A673 (cell line): ENCODE results near the gene FRMPD4. TPM values are rescaled to one million over a fixed set of nuclear protein-coding genes. Genes with fewer than 3 reads are reported as not detected.

Experiments used
- BruUV-seq: library from RNA; stranded (reverse); fragments of 400-500 nt; replicated peaks from 2 replicates; lab custom pipeline; 2021; lab: Mats Ljungman, UMichigan
- CTCF ChIA-PET: fragments of 300-600 bp; sonication (Branson Sonifier 250); formaldehyde crosslinking; loops from one replicate; lab custom pipeline; 2022; ENCODE audit warnings: antibody characterized with exemption; lab: Charles Lee
- POLR2A ChIA-PET: fragments of 300-600 bp; sonication (Branson Sonifier 250); formaldehyde crosslinking; loops from one replicate; lab custom pipeline; 2022; ENCODE audit warnings: antibody characterized with exemption; ENCODE audit not compliant: low non-redundant PET; lab: Charles Lee
- DNase-seq: peaks from one replicate; pipeline ENCODE4 v3.0.0-alpha.2; 2015; ENCODE audit warnings: low spot score
- H3K27ac ChIP-seq: fragments of 200-600 bp; sonication (generic); 2 replicates; pipeline ENCODE4 v1.5.1; 2016; ENCODE audit warnings: mixed run types, low read depth, mild to moderate bottlenecking, mixed read lengths, antibody characterized with exemption, low read length; ENCODE audit not compliant: poor library complexity, severe bottlenecking
- H3K27me3 ChIP-seq: fragments of 200-600 bp; sonication (generic); replicated peaks from 2 replicates; pipeline ENCODE4 v1.6.1; 2017; ENCODE audit warnings: mixed run types, low read depth, mild to moderate bottlenecking, mixed read lengths, antibody characterized with exemption, low read length; ENCODE audit not compliant: insufficient read depth, poor library complexity
- H3K36me3 ChIP-seq: fragments of 200-600 bp; sonication (generic); 2 replicates; pipeline ENCODE4 v1.6.1; 2016; ENCODE audit warnings: mixed run types, mild to moderate bottlenecking, mixed read lengths, antibody characterized with exemption, low read length; ENCODE audit not compliant: insufficient read depth, poor library complexity, severe bottlenecking
- H3K4me1 ChIP-seq: fragments of 200-600 bp; sonication (generic); 2 replicates; pipeline ENCODE4 v1.6.1; 2017; ENCODE audit warnings: mixed run types, mild to moderate bottlenecking, mixed read lengths, antibody characterized with exemption, low read length; ENCODE audit not compliant: insufficient read depth, poor library complexity, severe bottlenecking
- H3K4me3 ChIP-seq: fragments of 200-600 bp; sonication (generic); 2 replicates; pipeline ENCODE4 v1.5.1; 2016; ENCODE audit warnings: low read depth, mixed run types, mild to moderate bottlenecking, mixed read lengths, low read length; ENCODE audit not compliant: poor library complexity, severe bottlenecking
- H3K9me3 ChIP-seq: fragments of 200-600 bp; sonication (generic); 2 replicates; pipeline ENCODE4 v1.6.1; 2016; ENCODE audit warnings: mixed run types, low read depth, mild to moderate bottlenecking, mixed read lengths, antibody characterized with exemption, low read length; ENCODE audit not compliant: poor library complexity, severe bottlenecking
- EZH2 ChIP-seq: fragments of 200-600 bp; sonication (generic); IDR thresholded peaks from 2 replicates; pipeline ENCODE4 v1.6.1; 2017; ENCODE audit warnings: borderline replicate concordance, low read depth, mild to moderate bottlenecking, mixed read lengths, antibody characterized with exemption, low read length; ENCODE audit not compliant: poor library complexity, severe bottlenecking
- intact Hi-C: fragments of 100-400 bp; cut with micrococcal nuclease; formaldehyde crosslinking; loops from one replicate; pipeline ENCODE4 v1.10.0; 2022; ENCODE audit not compliant: unreplicated experiment
- total RNA-seq: library from RNA; stranded (reverse); gene quantifications from 2 replicates; pipeline ENCODE4 v1.2.3, GENCODE V29; 2021
- TF ChIP-seq, protein P1 (sequence below): fragments of 300-800, 200-600 bp; sonication (generic); conservative IDR thresholded peaks from 2 replicates; pipeline ENCODE4 v1.5.1; 2017; ENCODE audit warnings: low read depth, mild to moderate bottlenecking, antibody characterized with exemption, low read length, moderate library complexity, mixed read lengths

Gene FRMPD4
- total RNA-seq, 1 experiment from 2014 or later = not detected

DNA sequence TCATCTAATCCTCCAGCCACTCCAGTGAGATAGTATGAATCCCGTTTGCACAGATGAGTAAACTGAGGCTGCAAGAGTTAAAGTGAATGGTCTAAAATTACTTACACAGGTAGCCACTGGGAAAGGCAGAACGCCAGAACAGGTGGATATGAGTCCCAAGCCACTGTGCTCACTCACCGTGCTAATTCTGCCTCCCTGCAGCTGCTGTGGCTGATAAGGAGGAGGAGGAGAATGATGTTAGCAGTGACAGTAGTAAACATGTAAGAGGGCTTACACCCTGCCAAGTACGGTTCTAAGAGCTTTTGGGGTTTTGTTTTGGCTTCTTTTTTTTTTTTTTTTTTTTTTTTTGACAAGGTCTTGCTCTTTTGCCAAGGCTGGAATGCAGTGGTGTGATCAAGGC, 562.5 kb downstream of the FRMPD4 start:
- Histone ChIP-seq H3K4me3 (no peak overlapping the region), H3K27ac (no peak overlapping the region), H3K36me3 (no peaks in the 10 kb centered on the region), H3K9me3 (no peaks in the 10 kb centered on the region), H3K4me1 (no peaks in the 10 kb centered on the region), H3K27me3 (peaks cover 25% of the 10 kb centered on the region)
- TF ChIP-seq EZH2 = no peak
- TF ChIP-seq, protein P1, sequence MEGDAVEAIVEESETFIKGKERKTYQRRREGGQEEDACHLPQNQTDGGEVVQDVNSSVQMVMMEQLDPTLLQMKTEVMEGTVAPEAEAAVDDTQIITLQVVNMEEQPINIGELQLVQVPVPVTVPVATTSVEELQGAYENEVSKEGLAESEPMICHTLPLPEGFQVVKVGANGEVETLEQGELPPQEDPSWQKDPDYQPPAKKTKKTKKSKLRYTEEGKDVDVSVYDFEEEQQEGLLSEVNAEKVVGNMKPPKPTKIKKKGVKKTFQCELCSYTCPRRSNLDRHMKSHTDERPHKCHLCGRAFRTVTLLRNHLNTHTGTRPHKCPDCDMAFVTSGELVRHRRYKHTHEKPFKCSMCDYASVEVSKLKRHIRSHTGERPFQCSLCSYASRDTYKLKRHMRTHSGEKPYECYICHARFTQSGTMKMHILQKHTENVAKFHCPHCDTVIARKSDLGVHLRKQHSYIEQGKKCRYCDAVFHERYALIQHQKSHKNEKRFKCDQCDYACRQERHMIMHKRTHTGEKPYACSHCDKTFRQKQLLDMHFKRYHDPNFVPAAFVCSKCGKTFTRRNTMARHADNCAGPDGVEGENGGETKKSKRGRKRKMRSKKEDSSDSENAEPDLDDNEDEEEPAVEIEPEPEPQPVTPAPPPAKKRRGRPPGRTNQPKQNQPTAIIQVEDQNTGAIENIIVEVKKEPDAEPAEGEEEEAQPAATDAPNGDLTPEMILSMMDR = no peak
- no peak for DNase-seq
- POLR2A ChIA-PET = no interaction called here
- intact Hi-C loops = loop anchor here (5.0 kb wide), 1 partner anchor 618 kb away; no protein-coding TSS in a partner anchor
- CTCF ChIA-PET = no interaction called here
- no TSS peak for BruUV-seq

DNA sequence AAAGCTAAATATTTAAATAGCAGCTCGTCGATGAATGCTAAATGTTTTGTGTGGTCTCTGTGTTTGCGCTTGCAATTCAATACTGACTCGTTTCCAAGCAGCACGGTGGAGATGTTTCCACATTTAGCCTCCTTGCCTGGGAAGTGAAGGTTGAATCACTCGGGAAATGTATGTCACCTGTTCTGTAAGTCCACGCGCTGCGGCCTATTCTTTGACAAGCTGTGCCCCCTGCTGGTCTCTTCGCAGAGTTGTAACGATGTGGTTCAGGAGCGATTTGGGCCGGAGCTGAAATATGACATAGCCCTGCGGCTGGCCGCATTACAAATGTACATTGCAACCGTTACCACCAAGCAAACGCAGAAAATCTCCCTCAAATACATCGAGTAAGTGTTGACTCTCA, 563.4 kb downstream of the FRMPD4 start:
- Histone ChIP-seq H3K27ac (no peak overlapping the region), H3K36me3 (no peaks in the 10 kb centered on the region), H3K27me3 (peaks cover 18% of the 10 kb centered on the region), H3K4me1 (no peaks in the 10 kb centered on the region), H3K4me3 (no peak overlapping the region), H3K9me3 (no peaks in the 10 kb centered on the region)
- DNase-seq = peak; percentile 70
- POLR2A ChIA-PET = no interaction called here
- TF ChIP-seq EZH2 = no peak
- TF ChIP-seq, protein P1 = peak; percentile 69
- BruUV-seq = no TSS peak
- CTCF ChIA-PET = interaction anchor here (1.1 kb wide), 1 partner anchor 8 kb away, joined by 4 read pairs; no protein-coding TSS in a partner anchor
- intact Hi-C loops = loop anchor here (2.0 to 5.0 kb wide), 2 partner anchors 199 to 619 kb away; no protein-coding TSS in a partner anchor

DNA sequence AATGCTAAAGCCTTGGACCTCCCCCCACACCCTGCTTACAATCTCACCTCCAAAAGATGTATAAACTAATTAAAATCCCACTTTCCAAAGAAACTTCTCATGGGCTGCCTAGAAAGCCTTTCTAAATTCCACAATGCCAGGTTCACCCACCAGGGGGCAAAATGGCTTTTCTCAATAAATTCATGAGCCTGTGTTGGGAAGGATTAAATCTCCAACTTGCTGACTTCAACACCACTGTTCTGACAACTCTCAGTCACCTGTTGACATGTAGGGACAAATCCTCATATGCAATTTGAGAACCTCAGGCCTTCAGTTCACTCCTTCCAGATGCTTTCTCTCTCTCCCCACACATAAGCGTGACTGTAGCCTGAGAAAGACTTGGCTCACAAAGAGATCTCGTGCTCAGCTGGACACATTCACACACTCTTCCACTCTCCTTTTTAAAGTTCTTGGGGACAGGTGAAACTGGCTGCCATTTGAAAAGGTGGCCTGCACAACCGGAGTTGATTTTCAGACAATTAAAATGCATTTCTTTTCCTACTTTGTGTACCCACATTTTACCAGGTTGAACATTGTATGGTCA, 564.3 kb downstream of the FRMPD4 start:
- peak; percentile 31 for DNase-seq
- intact Hi-C loops = loop anchor here (2.0 to 5.0 kb wide), 2 partner anchors 198 to 620 kb away; no protein-coding TSS in a partner anchor

More for the DNA sequence above, 564.3 kb downstream of the FRMPD4 start:
- ChIA-PET POLR2A (no interaction called here), CTCF (interaction anchor here (1.1 kb wide), 1 partner anchor 9 kb away, joined by 4 read pairs; no protein-coding TSS in a partner anchor)
- Histone ChIP-seq H3K4me1 (no peaks in the 10 kb centered on the region), H3K9me3 (no peaks in the 10 kb centered on the region), H3K36me3 (no peaks in the 10 kb centered on the region), H3K4me3 (no peak overlapping the region), H3K27ac (no peak overlapping the region), H3K27me3 (peaks cover 10% of the 10 kb centered on the region)
- BruUV-seq = no TSS peak
- TF ChIP-seq, protein P1 = peak; percentile 54
- no peak for TF ChIP-seq EZH2
